Activated CD4-positive, alpha-beta T cell treated with anti-CD3 and anti-CD28 coated beads, Interleukin-2, amount 50 U/mL, for 24 hours (primary cell): Measurements from ENCODE around the gene C1orf87.

ENCODE experiments used
- DNase-seq, 2 donors: peaks; one replicate each; pipeline ENCODE4 v3.0.0-alpha.2; 2020; ENCODE audit warnings: low read depth in 1 of 2, low spot score in 1 of 2

Gene C1orf87

DNA sequence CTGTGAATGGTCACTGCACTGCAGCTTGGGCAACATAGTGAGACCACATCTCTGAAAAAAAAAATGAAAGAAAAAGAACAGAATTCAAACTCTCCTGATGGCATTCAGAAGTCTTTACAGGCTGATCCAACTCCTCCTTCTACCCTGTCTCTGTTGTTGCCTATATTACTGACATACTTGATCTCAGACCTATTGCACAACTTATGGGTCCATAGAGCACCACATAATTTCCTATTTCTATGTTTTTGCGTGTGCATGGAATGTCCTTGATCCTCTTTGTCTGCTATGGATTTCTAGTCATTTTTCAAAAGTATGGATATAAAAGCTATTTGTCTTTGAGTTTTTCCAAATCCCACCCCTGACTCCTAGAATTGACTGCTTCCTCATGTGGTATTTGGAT is 124.6 kb downstream of the C1orf87 start:
- no peak for DNase-seq

DNA sequence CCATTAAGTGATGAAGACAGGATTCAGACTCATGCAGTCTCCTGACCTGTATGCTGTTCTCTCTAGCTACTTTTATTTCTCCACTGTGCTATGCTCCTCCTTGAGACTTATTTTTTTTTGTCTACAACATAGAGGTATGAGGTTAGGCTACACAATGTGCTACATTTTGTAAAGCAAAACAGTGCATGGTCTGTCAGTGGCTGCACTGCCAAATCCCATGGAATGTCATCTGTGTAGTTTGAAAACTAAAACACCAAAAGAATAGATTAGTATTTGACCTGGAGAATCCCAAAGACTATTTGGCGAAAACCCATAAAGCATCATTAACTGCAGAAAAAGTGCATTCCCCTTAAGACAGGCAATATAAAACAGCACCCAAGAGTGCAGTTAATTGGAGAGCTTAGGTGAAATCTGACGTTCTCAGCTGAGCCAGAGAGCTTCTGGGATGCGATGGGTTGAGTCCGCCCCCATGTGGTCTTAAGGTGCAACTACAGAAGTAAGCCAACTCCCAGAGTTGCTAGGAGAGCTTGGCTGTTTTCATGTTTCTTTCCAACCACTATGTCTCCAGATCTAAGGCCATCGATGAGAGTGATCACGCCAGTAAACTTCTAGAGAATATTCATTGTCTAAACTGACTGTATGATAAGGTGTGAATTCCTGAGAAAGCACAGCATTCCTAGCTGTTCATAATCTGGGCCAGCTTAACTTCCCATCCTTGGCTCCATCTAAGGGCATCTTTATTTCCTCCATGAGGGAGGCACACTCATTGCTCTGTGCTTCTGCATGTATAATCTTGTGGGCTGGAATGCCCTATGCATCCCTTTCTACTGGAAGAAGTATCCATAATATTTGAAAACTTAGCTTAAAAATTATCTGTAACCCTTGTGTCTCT is 126.3 kb downstream of the C1orf87 start:
- DNase-seq: peak in 1 of 2 donors; percentile 47

DNA sequence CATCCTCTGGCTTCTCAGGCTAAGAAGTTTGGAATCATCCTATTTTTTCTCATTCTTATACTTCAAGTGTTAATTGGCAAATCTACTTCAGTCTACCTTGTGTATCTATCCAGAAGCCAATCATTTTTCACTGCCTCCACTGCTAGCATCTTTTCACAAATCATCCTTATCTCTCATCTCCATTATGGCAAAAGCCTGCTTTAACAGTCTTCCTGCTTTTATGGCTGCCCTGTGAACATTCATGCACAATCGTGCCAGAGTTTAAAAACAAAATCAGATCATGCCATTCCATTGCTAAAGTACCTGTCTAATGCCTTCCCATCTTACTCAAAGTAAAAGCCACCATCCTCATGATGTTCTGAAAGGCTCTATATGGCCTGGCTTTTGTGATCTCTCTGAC is 127.8 kb downstream of the C1orf87 start:
- DNase-seq: no peak
